HFFc6 (cell line): ENCODE measurements around the gene CUL7. TPM values are rescaled to one million over a fixed set of nuclear protein-coding genes. Genes with fewer than 3 reads are reported as not detected.
"Not testable (repeated sequence)": the region's sequence is repeated elsewhere in the genome, so short reads cannot be mapped to it uniquely, and the experiment has no call there.

Experiments used
- DNase-seq: peaks from one replicate; pipeline ENCODE4 v3.0.0-alpha.2; 2018
- H3K27ac Mint-ChIP-seq: 2 replicates; pipeline ENCODE4 v1.8.0; 2020; ENCODE audit warnings: mild to moderate bottlenecking, mixed read lengths
- H3K27me3 Mint-ChIP-seq: 2 replicates; pipeline ENCODE4 v1.8.0; 2021; ENCODE audit warnings: mild to moderate bottlenecking, moderate library complexity, mixed read lengths; ENCODE audit not compliant: insufficient read depth
- H3K36me3 Mint-ChIP-seq: 2 replicates; pipeline ENCODE4 v1.8.0; 2021; ENCODE audit warnings: low read depth, mixed read lengths
- H3K4me1 Mint-ChIP-seq: 2 replicates; pipeline ENCODE4 v1.8.0; 2020; ENCODE audit warnings: low read depth, mixed read lengths
- H3K4me3 Mint-ChIP-seq: 2 replicates; pipeline ENCODE4 v1.8.0; 2020; ENCODE audit warnings: mild to moderate bottlenecking, moderate library complexity, mixed read lengths
- H3K9me3 Mint-ChIP-seq: 2 replicates; pipeline ENCODE4 v1.8.0; 2020; ENCODE audit warnings: mild to moderate bottlenecking, mixed read lengths
- CTCF ChIP-seq: fragments of 200-600 bp; sonication (generic); IDR thresholded peaks from 2 replicates; pipeline ENCODE4 v1.5.0; 2021; ENCODE audit warnings: antibody characterized with exemption, mild to moderate bottlenecking
- total RNA-seq, 6 experiments: library from RNA; stranded (reverse); fragmentation: NEBNext Ultra II Directional; extraction: Animal tissue kit (Norgen Biotek cat#: 25700); gene quantifications; 2 replicates in 1 of 6; 3 replicates in 5 of 6; pipeline ENCODE4 v1.2.3, GENCODE V29; 2021

CUL7 gene
- total RNA-seq, 6 experiments from 2014 or later, result 33.7 to 50.3 (median 37.0) TPM

GRCh38 chr6:43082806-43083655 is 29.4 kb upstream of the CUL7 start:
- no peak overlapping the region for H3K4me3 Mint-ChIP-seq
- peaks cover 3% of the 10 kb centered on the region; the same call in 1 of the 2 replicates for H3K27me3 Mint-ChIP-seq
- peaks cover 29% of the 10 kb centered on the region for H3K4me1 Mint-ChIP-seq
- TF ChIP-seq CTCF, result no peak
- no peaks in the 10 kb centered on the region for H3K9me3 Mint-ChIP-seq
- no peak for DNase-seq
- H3K36me3 Mint-ChIP-seq, result no peaks in the 10 kb centered on the region; the same call in 1 of the 2 replicates
- H3K27ac Mint-ChIP-seq, result no peak overlapping the region

- not testable (repeated sequence) for H3K27me3 Mint-ChIP-seq, DNase-seq, H3K9me3 Mint-ChIP-seq, H3K4me3 Mint-ChIP-seq, H3K36me3 Mint-ChIP-seq
- Mint-ChIP-seq H3K4me1 (peaks cover 38% of the 10 kb centered on the region), H3K27ac (peak overlapping the region; percentile 66; the same call in 1 of the 2 replicates)
These were observed 28.3 kb upstream of the CUL7 start for GRCh38 chr6:43081922-43082321.

- DNase-seq, result no peak
- no peak overlapping the region for H3K4me3 Mint-ChIP-seq
- peaks cover 4% of the 10 kb centered on the region; the same call in 1 of the 2 replicates for H3K27me3 Mint-ChIP-seq
- H3K4me1 Mint-ChIP-seq, result peaks cover 38% of the 10 kb centered on the region
- no peak for TF ChIP-seq CTCF
- no peaks in the 10 kb centered on the region; the same call in 1 of the 2 replicates for H3K36me3 Mint-ChIP-seq
- no peak overlapping the region; the same call in 1 of the 2 replicates for H3K27ac Mint-ChIP-seq
- H3K9me3 Mint-ChIP-seq, result no peaks in the 10 kb centered on the region
These were observed 27.4 kb upstream of the CUL7 start for GRCh38 chr6:43081043-43081442.

GRCh38 chr6:43078691-43079090 is 25.0 kb upstream of the CUL7 start:
- TF ChIP-seq CTCF, result no peak
- Mint-ChIP-seq H3K9me3 (no peaks in the 10 kb centered on the region), H3K4me1 (peaks cover 49% of the 10 kb centered on the region), H3K4me3 (peak overlapping the region; percentile 89), H3K27ac (peak overlapping the region; percentile 67), H3K27me3 (peaks cover 4% of the 10 kb centered on the region; the same call in 1 of the 2 replicates), H3K36me3 (no peaks in the 10 kb centered on the region; the same call in 1 of the 2 replicates)
- peak; percentile 69 for DNase-seq

- no peak for TF ChIP-seq CTCF
- peak overlapping the region; percentile 89 for H3K4me3 Mint-ChIP-seq
- H3K36me3 Mint-ChIP-seq, result no peaks in the 10 kb centered on the region; the same call in 1 of the 2 replicates
- no peaks in the 10 kb centered on the region for H3K9me3 Mint-ChIP-seq
- H3K27me3 Mint-ChIP-seq, result peaks cover 4% of the 10 kb centered on the region; the same call in 1 of the 2 replicates
- peaks cover 43% of the 10 kb centered on the region for H3K4me1 Mint-ChIP-seq
- peak; percentile 53 for DNase-seq
- H3K27ac Mint-ChIP-seq, result peak overlapping the region; percentile 67
These were observed 24.4 kb upstream of the CUL7 start for GRCh38 chr6:43077981-43078511.

GRCh38 chr6:43077333-43077809 is 23.7 kb upstream of the CUL7 start:
- DNase-seq, result no peak
- peaks cover 37% of the 10 kb centered on the region for H3K4me1 Mint-ChIP-seq
- no peak for TF ChIP-seq CTCF
- peak overlapping the region; percentile 67 for H3K27ac Mint-ChIP-seq
- H3K36me3 Mint-ChIP-seq, result no peaks in the 10 kb centered on the region; the same call in 1 of the 2 replicates
- no peaks in the 10 kb centered on the region for H3K9me3 Mint-ChIP-seq
- H3K27me3 Mint-ChIP-seq, result peaks cover 1% of the 10 kb centered on the region; the same call in 1 of the 2 replicates
- peak overlapping the region; percentile 89 for H3K4me3 Mint-ChIP-seq
